ENCODE results near the gene ANK3. TPM values are rescaled to one million over a fixed set of nuclear protein-coding genes. Genes with fewer than 3 reads are reported as not detected.

The ANK3 gene
- total RNA-seq, 1 experiment from 2014 or later, result 32.0 TPM

- no peak for TF ChIP-seq EZH2 (IDR thresholded peaks at IDR 0.05; ENCODE audit: low read depth)
- Histone ChIP-seq H3K27me3 (ENCODE audit: insufficient read depth, low read depth) (no peaks in the 10 kb centered on the region), H3F3A (ENCODE audit: insufficient read depth, low read depth) (peaks cover 14% of the 10 kb centered on the region), H3K36me3 (ENCODE audit: low read depth) (no peaks in the 10 kb centered on the region), H4K20me1 (ENCODE audit: insufficient read depth) (no peaks in the 10 kb centered on the region), H2AFZ (no peak overlapping the region), H3K4me1 (replicated peaks; ENCODE audit: insufficient read depth) (peaks cover 29% of the 10 kb centered on the region), H3K4me2 (no peak overlapping the region), H3K27ac (no peak overlapping the region), H3K9me2 (ENCODE audit: insufficient read depth) (no peaks in the 10 kb centered on the region), H3K79me2 (ENCODE audit: low read depth) (no peaks in the 10 kb centered on the region), H3K9me3 (ENCODE audit: insufficient read depth, low read depth) (no peaks in the 10 kb centered on the region), H3K4me3 (no peak overlapping the region)
- ChIA-PET POLR2A (ENCODE audit: unreplicated experiment) (no interaction called here), CTCF (interaction anchor here (0.7 kb wide), 1 partner anchor 334 kb away, joined by 4 read pairs; no protein-coding TSS in a partner anchor)
- intact Hi-C loops (cut with micrococcal nuclease; ENCODE audit: unreplicated experiment), result no loop called here
- DNase-seq, result no peak
- BruUV-seq (replicated peaks), result no TSS peak
Observed at GRCh38 chr10:60315311-60315710, 74.4 kb downstream of the ANK3 start.

DNA sequence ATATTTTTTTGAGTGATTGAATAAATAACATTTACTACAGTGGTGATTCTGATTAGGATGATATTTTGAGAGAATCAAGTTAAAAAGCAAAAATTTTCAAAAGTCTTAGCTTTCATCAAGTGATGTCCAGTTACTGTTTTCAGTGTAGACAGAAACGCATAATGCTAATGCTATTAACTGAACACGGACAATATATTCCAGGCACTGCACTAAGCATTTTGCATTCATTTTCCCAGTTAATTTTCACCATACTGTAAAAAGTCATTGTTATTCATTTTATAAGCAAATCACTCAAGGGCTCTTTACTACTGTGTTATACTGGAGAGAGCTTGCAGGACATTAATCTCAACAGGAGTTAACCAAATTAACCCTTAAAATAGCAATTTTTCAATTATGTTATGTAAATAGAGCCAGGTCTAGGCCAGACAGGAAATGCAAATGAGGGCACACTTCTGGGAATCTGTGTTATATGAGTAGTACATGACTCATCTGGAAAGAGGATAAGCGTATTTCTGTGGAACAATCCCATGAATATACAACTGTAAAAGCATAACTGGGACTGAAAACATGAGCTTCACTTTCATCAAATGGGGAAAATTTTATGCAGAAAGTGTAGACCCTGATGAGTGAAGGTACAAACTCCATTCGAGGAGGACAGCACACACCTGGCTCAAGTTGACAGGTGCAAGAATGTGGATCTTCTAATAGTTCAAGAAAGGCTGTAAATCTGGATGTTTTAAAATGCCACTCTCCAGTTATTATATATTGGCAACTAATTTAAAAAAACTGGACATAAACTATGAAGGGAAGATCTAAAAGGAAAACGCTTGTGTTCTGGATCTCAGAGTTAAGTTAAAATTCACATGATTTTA lies 75.4 kb downstream of the ANK3 start:
- peak in 1 of 2 experiments; percentile 55 for DNase-seq
- H3K9me2 ChIP-seq (ENCODE audit: insufficient read depth), result no peaks in the 10 kb centered on the region
- no peak overlapping the region for H3K4me3 ChIP-seq
- peak overlapping the region; percentile 7 for H3K4me2 ChIP-seq
- 0 out of 2 replicates have a peak overlapping the region, but pooled peaks have one; percentile 4 for H3K27ac ChIP-seq
- CTCF ChIA-PET, result no interaction called here
- TF ChIP-seq EZH2 (IDR thresholded peaks at IDR 0.05; ENCODE audit: low read depth) (no peak), CTCF (conservative IDR thresholded peaks at IDR 0.05) (no peak)
- H3K9me3 ChIP-seq (ENCODE audit: insufficient read depth, low read depth), result no peaks in the 10 kb centered on the region
- POLR2A ChIA-PET (ENCODE audit: unreplicated experiment), result interaction anchor here (0.6 to 0.7 kb wide), 3 partner anchors 12 to 1579 kb away, joined by 3 to 7 read pairs (median 3); no protein-coding TSS in a partner anchor
- H3K4me1 ChIP-seq (replicated peaks; ENCODE audit: insufficient read depth), result peaks cover 29% of the 10 kb centered on the region
- no peaks in the 10 kb centered on the region for H3K36me3 ChIP-seq (ENCODE audit: low read depth)
- no peaks in the 10 kb centered on the region for H4K20me1 ChIP-seq (ENCODE audit: insufficient read depth)
- no peaks in the 10 kb centered on the region for H3K27me3 ChIP-seq (ENCODE audit: insufficient read depth, low read depth)
- peaks cover 14% of the 10 kb centered on the region for H3F3A ChIP-seq (ENCODE audit: insufficient read depth, low read depth)
- no peaks in the 10 kb centered on the region for H3K79me2 ChIP-seq (ENCODE audit: low read depth)
- no peak overlapping the region for H2AFZ ChIP-seq
- BruUV-seq (replicated peaks), result no TSS peak
- intact Hi-C loops (cut with micrococcal nuclease; ENCODE audit: unreplicated experiment), result no loop called here

DNA sequence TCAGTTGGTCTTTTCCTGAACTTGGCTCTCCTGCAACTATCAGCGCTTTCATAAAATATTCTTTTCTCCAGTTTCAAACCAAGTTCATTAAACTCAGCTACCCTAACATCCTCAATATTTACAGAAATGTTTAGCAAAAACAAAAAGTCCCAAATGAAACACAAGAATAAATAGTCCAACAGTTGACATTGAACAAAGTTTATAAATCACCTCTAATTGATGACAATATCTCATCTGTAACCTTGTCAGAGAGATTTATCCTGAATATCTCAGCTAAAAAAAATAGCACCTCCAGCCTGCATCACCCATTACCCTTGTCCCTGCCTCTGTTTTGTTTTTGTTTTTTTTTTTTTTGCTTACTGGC lies 76.1 kb downstream of the ANK3 start:
- Histone ChIP-seq H2AFZ (no peak overlapping the region), H3K27me3 (ENCODE audit: insufficient read depth, low read depth) (no peaks in the 10 kb centered on the region), H3K36me3 (ENCODE audit: low read depth) (no peaks in the 10 kb centered on the region), H3K4me3 (no peak overlapping the region), H4K20me1 (ENCODE audit: insufficient read depth) (no peaks in the 10 kb centered on the region), H3K79me2 (ENCODE audit: low read depth) (no peaks in the 10 kb centered on the region), H3K27ac (peak overlapping the region; percentile 48), H3K4me1 (replicated peaks; ENCODE audit: insufficient read depth) (peaks cover 29% of the 10 kb centered on the region), H3K9me3 (ENCODE audit: insufficient read depth, low read depth) (no peaks in the 10 kb centered on the region), H3F3A (ENCODE audit: insufficient read depth, low read depth) (peaks cover 14% of the 10 kb centered on the region), H3K9me2 (ENCODE audit: insufficient read depth) (no peaks in the 10 kb centered on the region), H3K4me2 (peak overlapping the region; percentile 35; the same call in 1 of the 2 replicates)
- TF ChIP-seq CTCF (conservative IDR thresholded peaks at IDR 0.05) (no peak), EZH2 (IDR thresholded peaks at IDR 0.05; ENCODE audit: low read depth) (no peak)
- POLR2A ChIA-PET (ENCODE audit: unreplicated experiment), result interaction anchor here (0.6 kb wide), 1 partner anchor 11 kb away, joined by 7 read pairs; no protein-coding TSS in a partner anchor
- intact Hi-C loops (cut with micrococcal nuclease; ENCODE audit: unreplicated experiment), result no loop called here
- BruUV-seq (replicated peaks), result no TSS peak
- CTCF ChIA-PET, result interaction anchor here (0.5 to 0.7 kb wide), 2 partner anchors 214 to 584 kb away, joined by 4 to 9 read pairs; no protein-coding TSS in a partner anchor
- DNase-seq, result no peak
